GM12891 (cell line): ENCODE data around the gene CILP2.

Experiments
- DNase-seq: peaks from one replicate; pipeline ENCODE4 v3.0.0; 2011; ENCODE audit warnings: low spot score; ENCODE audit not compliant: insufficient read length
- FAIRE-seq: peaks from 2 replicates; lab custom pipeline; 2011; peaks lifted over from hg19 to GRCh38; lab: Jason Lieb, UNC
- PAX5 ChIP-seq: IDR thresholded peaks from 2 replicates; pipeline ENCODE4 v1.6.1; 2011; ENCODE audit warnings: low read length, moderate library complexity, mild to moderate bottlenecking; ENCODE audit not compliant: insufficient read depth, severe bottlenecking
- POLR2A ChIP-seq: IDR thresholded peaks from 2 replicates; pipeline ENCODE4 v1.6.1; 2011; ENCODE audit warnings: low read depth, low read length, control low read depth
- POLR2AphosphoS5 ChIP-seq: IDR thresholded peaks from 2 replicates; pipeline ENCODE4 v1.6.1; 2011; ENCODE audit warnings: low read depth, low read length, control low read depth
- POU2F2 ChIP-seq: IDR thresholded peaks from 2 replicates; pipeline ENCODE4 v1.6.1; 2011; ENCODE audit warnings: low read depth, mild to moderate bottlenecking, control low read depth, low read length, moderate library complexity
- SPI1 ChIP-seq: IDR thresholded peaks from 2 replicates; pipeline ENCODE4 v1.6.1; 2011; ENCODE audit warnings: low read depth, low read length, control low read depth
- TAF1 ChIP-seq: IDR thresholded peaks from 2 replicates; pipeline ENCODE4 v1.6.1; 2011; ENCODE audit warnings: low read depth, low read length, control low read depth

CILP2 gene

DNA sequence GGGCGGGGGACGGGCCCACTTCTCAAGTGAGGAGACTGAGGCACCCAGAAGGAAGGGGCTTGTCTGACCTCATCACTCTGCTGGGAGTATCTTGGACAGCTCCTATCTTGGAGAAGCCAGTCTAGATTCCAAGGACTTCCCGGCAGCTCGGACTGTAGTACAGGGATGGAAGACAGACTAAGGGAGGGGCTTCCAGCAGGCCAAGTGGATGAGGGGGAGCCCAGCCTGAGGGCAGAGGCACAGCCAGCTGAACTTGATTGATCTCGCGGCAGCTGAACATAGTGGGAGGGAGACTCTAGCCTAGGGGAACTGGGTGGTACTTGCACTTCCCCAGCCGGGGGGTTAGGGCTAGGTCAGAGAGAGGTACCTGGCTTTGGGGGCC is 711 bp downstream of the CILP2 start:
- no peak for FAIRE-seq
- TF ChIP-seq TAF1 (no peak), POU2F2 (no peak), POLR2AphosphoS5 (no peak), PAX5 (no peak), POLR2A (no peak), SPI1 (no peak)
- no peak for DNase-seq

DNA sequence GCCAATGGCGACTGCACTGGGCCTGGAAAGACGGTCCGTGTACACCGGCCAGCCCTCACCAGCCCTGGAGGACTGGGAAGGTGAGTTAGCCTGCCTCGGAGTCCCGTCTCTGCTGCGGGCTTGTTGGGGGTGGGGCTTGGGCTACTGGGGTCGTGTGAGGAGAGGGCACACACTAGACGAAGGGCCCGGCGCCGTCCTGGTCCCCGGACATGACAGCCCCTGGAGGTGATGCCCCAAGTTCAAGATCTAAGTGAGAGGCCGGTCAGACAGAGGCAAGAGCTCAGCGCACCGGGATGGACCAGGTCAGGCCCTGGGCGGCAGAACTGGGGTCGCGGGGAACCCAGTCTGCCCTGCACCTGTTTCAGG is 1.6 kb downstream of the CILP2 start:
- DNase-seq = no peak
- no peak for FAIRE-seq
- no peak for TF ChIP-seq POLR2AphosphoS5
- no peak for TF ChIP-seq TAF1
- TF ChIP-seq SPI1 = no peak
- TF ChIP-seq POLR2A = no peak
- no peak for TF ChIP-seq POU2F2
- TF ChIP-seq PAX5 = no peak

DNA sequence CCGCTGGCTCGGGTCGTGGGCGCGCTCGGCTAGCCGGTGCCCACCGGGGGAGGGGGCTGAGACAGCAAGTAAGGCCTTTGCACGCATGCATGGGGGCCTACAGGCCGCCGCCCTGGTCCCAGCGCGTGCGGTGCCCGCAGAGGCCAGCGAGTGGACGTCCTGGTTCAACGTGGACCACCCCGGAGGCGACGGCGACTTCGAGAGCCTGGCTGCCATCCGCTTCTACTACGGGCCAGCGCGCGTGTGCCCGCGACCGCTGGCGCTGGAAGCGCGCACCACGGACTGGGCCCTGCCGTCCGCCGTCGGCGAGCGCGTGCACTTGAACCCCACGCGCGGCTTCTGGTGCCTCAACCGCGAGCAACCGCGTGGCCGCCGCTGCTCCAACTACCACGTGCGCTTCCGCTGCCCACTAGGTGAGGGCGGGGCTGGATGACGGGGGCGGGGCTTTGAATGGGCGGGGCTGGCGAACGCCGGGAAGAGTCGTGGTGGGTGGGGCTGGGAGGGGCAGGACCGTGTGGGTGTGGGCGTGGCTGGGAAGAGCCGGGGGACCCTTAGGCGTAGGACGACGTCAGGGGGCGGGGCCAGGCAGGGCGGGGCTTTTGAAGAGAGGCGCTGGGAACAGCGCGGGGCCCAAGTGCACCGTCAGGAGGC is 2.1 kb downstream of the CILP2 start:
- TF ChIP-seq TAF1 (no peak), SPI1 (no peak), PAX5 (no peak), POLR2AphosphoS5 (no peak), POU2F2 (no peak)
- FAIRE-seq (no peak), DNase-seq (no peak)

DNA sequence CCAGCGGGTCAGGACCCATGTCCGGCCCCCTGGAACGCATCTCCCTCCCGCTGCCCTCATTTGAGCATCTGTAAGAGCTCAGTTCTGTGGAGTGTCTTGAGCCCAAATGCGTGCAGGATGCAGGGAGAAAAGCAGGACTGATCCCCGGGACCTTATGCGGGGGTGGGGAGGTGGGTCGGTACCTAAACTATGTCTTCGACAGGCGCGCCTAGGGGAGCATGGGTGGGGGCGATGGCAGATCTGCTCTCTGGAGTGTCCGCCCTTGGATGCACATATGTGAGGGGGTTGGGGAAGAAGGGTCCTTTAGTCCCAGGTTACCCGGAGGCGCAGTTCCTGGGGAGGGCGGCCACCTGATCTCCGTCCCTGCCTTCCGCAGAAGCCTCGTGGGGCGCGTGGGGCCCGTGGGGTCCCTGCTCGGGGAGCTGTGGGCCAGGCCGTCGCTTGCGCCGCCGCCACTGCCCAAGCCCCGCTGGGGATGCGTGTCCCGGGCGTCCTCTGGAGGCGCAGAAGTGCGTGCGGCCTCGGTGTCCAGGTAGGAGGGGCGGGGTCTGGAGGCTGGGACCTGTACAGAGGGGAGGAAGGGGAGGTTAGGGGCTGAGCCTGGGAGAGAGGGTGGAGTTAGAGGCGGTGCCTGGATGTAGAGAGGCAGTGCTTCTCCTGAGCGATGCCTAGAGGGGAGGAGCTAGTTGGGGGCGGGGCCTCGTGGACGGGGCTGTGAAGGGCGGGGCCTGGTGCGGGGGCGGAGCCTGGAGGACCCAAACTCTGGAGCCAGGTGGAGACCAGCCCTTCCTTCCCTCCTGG is 2.9 kb downstream of the CILP2 start:
- TF ChIP-seq POU2F2 = no peak
- no peak for TF ChIP-seq POLR2AphosphoS5
- TF ChIP-seq TAF1 = no peak
- TF ChIP-seq POLR2A = no peak
- TF ChIP-seq PAX5 = no peak
- no peak for TF ChIP-seq SPI1
- DNase-seq (peak; percentile 69), FAIRE-seq (no peak)

DNA sequence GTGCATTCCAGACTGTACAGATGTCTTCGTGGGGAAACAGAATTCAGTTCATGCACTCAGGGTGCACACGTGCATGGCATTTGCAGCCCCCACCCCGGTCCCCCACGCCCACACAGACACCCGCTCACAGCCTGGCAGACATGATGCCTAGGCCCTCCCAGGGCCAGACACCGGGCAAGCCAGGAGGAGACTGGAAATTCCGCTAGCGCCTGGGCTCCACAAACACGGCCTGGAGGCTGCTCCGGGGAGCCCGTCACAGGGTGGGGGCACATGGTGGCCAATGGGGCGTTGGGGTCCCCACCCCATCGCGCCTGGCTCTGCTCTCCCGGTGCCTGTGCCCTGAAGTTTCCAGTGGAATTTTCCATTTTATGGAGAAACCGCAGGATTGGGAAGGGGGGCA is 3.6 kb downstream of the CILP2 start:
- no peak for FAIRE-seq

DNA sequence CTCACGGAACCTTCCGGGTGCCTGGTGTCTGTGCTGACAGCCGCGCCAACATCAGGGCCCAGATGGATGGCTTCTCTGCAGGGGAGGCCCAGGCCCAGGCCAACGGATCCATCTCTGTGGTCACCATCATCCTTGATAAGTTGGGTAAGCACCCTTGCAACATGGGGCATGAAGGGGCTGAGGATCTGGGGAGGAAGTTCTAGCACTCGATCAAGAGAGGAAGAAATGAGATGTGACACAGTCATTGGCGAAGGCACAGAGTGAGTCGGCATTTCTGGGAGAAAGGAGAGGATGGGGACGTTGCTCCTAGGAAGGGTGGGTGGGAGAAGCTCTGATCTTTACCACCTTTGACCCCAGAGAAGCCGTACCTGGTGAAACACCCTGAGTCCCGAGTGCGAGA is 4.4 kb downstream of the CILP2 start:
- FAIRE-seq = no peak
- TF ChIP-seq POLR2AphosphoS5 (no peak), SPI1 (no peak), PAX5 (no peak), TAF1 (no peak), POU2F2 (no peak), POLR2A (no peak)
- DNase-seq = no peak

More for the DNA sequence above, 3.6 kb downstream of the CILP2 start:
- no peak for DNase-seq
- TF ChIP-seq TAF1 (no peak), PAX5 (no peak), POLR2AphosphoS5 (no peak), POU2F2 (no peak), SPI1 (no peak), POLR2A (no peak)

DNA sequence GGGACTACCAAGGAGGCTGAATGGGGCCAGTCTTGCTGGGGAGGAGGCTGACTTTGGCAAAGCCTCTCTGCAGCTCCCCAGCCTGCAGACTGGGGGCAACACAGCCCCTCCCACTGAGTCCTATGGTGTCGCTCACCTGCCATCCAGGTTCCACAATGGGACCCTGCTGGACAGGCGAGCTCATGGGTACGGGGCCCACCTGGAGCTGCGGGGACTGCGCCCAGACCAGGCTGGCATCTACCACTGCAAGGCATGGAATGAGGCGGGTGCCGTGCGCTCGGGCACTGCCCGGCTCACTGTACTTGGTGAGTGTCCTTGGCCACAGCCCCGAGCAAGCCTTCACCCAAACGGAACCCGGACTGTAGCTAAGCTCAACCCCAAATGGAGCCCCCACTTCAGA is 5.0 kb downstream of the CILP2 start:
- DNase-seq (no peak), FAIRE-seq (no peak)
- TF ChIP-seq TAF1 (no peak), SPI1 (no peak), POLR2A (no peak), PAX5 (no peak), POLR2AphosphoS5 (no peak)

DNA sequence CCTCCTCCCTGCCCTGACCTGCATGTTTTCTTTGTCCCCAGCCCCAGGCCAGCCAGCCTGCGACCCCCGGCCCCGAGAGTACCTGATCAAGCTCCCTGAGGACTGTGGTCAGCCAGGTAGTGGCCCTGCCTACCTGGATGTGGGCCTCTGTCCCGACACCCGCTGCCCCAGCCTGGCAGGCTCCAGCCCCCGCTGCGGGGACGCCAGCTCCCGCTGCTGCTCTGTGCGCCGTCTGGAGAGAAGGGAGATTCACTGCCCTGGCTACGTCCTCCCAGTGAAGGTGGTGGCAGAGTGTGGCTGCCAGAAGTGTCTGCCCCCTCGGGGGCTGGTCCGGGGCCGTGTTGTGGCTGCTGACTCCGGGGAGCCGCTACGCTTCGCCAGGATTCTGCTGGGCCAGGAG is 5.6 kb downstream of the CILP2 start:
- FAIRE-seq = no peak
- TF ChIP-seq SPI1 (no peak), PAX5 (no peak), TAF1 (no peak), POU2F2 (no peak), POLR2AphosphoS5 (no peak), POLR2A (no peak)

DNA sequence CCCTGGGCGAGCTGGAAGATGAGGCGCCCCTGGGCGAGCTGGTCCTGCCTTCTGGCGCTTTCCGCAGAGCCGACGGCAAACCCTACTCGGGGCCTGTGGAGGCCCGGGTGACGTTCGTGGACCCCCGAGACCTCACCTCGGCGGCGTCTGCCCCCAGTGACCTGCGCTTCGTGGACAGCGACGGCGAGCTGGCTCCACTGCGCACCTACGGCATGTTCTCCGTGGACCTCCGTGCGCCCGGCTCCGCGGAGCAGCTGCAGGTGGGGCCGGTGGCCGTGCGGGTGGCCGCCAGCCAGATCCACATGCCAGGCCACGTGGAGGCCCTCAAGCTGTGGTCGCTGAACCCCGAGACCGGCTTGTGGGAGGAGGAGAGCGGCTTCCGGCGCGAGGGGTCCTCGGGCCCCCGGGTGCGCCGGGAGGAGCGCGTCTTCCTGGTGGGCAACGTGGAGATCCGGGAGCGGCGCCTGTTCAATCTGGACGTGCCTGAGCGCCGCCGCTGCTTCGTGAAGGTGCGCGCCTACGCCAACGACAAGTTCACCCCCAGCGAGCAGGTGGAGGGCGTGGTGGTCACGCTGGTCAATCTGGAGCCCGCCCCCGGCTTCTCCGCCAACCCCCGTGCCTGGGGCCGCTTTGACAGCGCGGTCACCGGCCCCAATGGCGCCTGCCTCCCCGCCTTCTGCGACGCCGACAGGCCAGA is 6.3 kb downstream of the CILP2 start:
- FAIRE-seq (no peak), DNase-seq (no peak)

More for the DNA sequence above, 5.6 kb downstream of the CILP2 start:
- DNase-seq = no peak

DNA sequence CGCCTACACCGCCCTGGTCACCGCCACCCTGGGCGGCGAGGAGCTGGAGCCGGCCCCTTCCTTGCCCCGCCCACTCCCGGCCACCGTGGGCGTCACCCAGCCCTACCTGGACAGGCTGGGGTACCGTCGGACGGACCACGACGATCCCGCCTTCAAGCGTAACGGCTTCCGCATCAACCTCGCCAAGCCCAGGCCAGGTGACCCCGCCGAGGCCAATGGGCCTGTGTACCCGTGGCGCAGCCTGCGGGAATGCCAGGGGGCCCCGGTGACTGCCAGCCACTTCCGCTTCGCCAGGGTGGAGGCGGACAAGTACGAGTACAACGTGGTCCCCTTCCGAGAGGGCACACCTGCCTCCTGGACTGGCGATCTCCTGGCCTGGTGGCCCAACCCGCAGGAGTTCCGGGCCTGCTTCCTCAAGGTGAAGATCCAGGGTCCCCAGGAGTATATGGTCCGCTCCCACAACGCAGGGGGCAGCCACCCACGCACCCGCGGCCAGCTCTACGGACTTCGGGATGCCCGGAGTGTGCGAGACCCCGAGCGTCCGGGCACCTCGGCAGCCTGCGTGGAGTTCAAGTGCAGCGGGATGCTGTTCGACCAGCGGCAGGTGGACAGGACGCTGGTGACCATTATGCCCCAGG is 7.0 kb downstream of the CILP2 start:
- FAIRE-seq (no peak), DNase-seq (no peak)
- TF ChIP-seq POLR2AphosphoS5 (no peak), SPI1 (no peak), PAX5 (no peak), TAF1 (no peak), POLR2A (no peak), POU2F2 (no peak)

More for the DNA sequence above, 6.3 kb downstream of the CILP2 start:
- TF ChIP-seq POLR2A = no peak
